ENCODE data around the gene GSN.

The GSN gene

DNA sequence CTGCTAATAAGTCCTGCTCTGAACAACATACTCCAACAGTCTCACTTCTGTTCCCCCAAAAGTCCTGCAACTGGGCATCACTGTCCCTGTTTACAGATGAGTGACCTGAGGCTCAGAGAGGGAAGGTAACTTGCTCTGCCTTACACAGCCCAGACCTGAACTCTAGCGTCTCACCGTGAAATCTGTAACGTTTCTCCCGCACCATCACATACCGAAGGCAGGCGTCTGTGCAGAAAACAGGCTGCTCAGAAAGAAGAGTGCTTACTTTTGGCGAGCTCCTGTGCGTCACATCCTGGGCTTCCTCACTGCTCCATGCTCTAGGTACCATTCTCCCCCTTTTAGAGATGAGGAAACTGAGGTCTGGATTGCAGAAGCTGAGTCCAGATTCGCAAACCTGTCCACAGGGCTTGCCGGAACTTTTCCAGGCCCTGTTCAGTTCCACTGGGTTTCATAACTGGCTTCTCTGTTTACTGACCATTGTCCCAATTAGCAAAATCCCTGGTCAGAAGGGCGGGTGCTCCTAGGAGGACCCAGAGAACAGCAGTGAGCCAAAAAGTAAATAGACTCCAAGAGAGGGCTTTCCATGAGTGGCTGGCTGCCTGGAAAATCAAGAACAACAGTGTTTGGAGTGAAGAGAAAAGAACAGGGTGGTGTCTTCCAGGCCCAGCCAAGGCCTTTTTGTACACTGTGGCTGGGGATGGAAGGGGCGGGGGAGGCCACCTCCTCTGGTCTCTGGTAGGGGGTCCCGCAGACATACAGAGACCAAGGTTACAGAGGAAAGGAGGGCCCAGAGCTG is 27.1 kb downstream of the GSN start:
- Histone ChIP-seq H3K9ac (ENCODE audit: low read depth, low read length) (no peak overlapping the region), H3K4me2 (ENCODE audit: low read length) (no peak overlapping the region), H3K4me3 (ENCODE audit: low read length) (no peak overlapping the region), H3K4me1 (ENCODE audit: control insufficient read depth, insufficient read depth, low read length) (peaks cover 33% of the 10 kb centered on the region), H3K9me3 (replicated peaks; ENCODE audit: low read length) (no peaks in the 10 kb centered on the region), H3K36me3 (ENCODE audit: insufficient read depth, low read length) (peaks cover 29% of the 10 kb centered on the region), H3K27me3 (ENCODE audit: control insufficient read depth, insufficient read depth, low read length) (no peaks in the 10 kb centered on the region)

GRCh38 chr9:121295662-121296191 is 27.8 kb downstream of the GSN start:
- H3K9me3 ChIP-seq (replicated peaks; ENCODE audit: low read length): no peaks in the 10 kb centered on the region
- H3K4me3 ChIP-seq (ENCODE audit: low read length): no peak overlapping the region
- peaks cover 38% of the 10 kb centered on the region for H3K4me1 ChIP-seq (ENCODE audit: control insufficient read depth, insufficient read depth, low read length)
- no peak overlapping the region for H3K4me2 ChIP-seq (ENCODE audit: low read length)
- H3K9ac ChIP-seq (ENCODE audit: low read depth, low read length): no peak overlapping the region
- peaks cover 29% of the 10 kb centered on the region for H3K36me3 ChIP-seq (ENCODE audit: insufficient read depth, low read length)
- H3K27me3 ChIP-seq (ENCODE audit: control insufficient read depth, insufficient read depth, low read length): no peaks in the 10 kb centered on the region

GRCh38 chr9:121296213-121297127 is 28.5 kb downstream of the GSN start:
- Histone ChIP-seq H3K4me2 (ENCODE audit: low read length) (no peak overlapping the region), H3K27me3 (ENCODE audit: control insufficient read depth, insufficient read depth, low read length) (no peaks in the 10 kb centered on the region), H3K4me3 (ENCODE audit: low read length) (no peak overlapping the region), H3K36me3 (ENCODE audit: insufficient read depth, low read length) (peaks cover 29% of the 10 kb centered on the region), H3K4me1 (ENCODE audit: control insufficient read depth, insufficient read depth, low read length) (peaks cover 38% of the 10 kb centered on the region), H3K9ac (ENCODE audit: low read depth, low read length) (no peak overlapping the region), H3K9me3 (replicated peaks; ENCODE audit: low read length) (no peaks in the 10 kb centered on the region)

DNA sequence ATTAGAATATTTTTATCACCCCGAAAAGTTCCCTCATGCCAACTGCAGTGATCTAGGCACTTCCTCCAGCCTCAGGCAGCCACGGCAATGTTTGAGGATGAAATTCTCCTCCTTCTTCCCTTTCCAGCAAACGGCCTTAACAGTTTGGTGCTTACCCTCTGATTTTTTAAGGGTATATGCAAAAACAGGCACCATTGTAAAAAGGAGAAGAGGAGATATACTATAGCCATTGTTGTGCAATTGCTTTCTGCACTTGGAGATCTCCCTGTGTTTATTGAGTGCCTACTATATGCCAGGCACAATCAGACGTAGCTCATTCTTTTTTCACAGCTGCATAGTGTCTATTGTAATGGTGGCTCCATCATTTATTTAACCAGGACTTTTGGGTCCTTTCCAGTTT is 29.4 kb downstream of the GSN start:
- peaks cover 38% of the 10 kb centered on the region for H3K4me1 ChIP-seq (ENCODE audit: control insufficient read depth, insufficient read depth, low read length)
- H3K4me2 ChIP-seq (ENCODE audit: low read length): no peak overlapping the region
- H3K9me3 ChIP-seq (replicated peaks; ENCODE audit: low read length): no peaks in the 10 kb centered on the region
- peaks cover 36% of the 10 kb centered on the region for H3K36me3 ChIP-seq (ENCODE audit: insufficient read depth, low read length)
- H3K9ac ChIP-seq (ENCODE audit: low read depth, low read length): no peak overlapping the region
- H3K27me3 ChIP-seq (ENCODE audit: control insufficient read depth, insufficient read depth, low read length): no peaks in the 10 kb centered on the region
- H3K4me3 ChIP-seq (ENCODE audit: low read length): no peak overlapping the region

DNA sequence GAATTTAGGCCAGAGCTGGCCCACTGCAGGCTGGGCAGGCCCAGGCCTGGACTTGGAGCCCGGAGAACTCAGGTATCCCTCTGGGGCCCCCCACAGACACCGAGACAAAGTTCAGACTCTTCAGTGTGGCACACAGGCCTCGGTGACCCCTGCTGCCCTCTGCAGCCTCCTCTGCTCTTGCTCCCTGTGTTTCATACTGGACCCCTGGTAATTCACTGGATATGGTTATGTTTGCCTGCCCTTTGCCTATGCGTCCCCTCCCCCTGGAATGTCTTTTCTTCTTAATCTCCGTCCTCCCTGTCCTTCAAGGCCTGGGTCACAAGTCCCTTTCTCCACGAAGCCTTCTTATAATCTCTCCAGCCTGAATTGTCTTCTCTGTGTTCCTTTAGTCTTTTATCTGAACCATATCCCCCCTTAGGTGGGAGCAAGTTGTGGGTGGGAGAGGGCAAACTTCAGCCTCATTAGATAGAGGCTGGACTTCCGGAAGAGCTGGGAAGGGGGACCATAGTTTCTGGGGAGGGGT is 30.1 kb downstream of the GSN start:
- Histone ChIP-seq H3K9me3 (replicated peaks; ENCODE audit: low read length) (no peaks in the 10 kb centered on the region), H3K27me3 (ENCODE audit: control insufficient read depth, insufficient read depth, low read length) (no peaks in the 10 kb centered on the region), H3K9ac (ENCODE audit: low read depth, low read length) (no peak overlapping the region), H3K36me3 (ENCODE audit: insufficient read depth, low read length) (peaks cover 36% of the 10 kb centered on the region), H3K4me2 (ENCODE audit: low read length) (no peak overlapping the region), H3K4me1 (ENCODE audit: control insufficient read depth, insufficient read depth, low read length) (peaks cover 38% of the 10 kb centered on the region), H3K4me3 (ENCODE audit: low read length) (no peak overlapping the region)

DNA sequence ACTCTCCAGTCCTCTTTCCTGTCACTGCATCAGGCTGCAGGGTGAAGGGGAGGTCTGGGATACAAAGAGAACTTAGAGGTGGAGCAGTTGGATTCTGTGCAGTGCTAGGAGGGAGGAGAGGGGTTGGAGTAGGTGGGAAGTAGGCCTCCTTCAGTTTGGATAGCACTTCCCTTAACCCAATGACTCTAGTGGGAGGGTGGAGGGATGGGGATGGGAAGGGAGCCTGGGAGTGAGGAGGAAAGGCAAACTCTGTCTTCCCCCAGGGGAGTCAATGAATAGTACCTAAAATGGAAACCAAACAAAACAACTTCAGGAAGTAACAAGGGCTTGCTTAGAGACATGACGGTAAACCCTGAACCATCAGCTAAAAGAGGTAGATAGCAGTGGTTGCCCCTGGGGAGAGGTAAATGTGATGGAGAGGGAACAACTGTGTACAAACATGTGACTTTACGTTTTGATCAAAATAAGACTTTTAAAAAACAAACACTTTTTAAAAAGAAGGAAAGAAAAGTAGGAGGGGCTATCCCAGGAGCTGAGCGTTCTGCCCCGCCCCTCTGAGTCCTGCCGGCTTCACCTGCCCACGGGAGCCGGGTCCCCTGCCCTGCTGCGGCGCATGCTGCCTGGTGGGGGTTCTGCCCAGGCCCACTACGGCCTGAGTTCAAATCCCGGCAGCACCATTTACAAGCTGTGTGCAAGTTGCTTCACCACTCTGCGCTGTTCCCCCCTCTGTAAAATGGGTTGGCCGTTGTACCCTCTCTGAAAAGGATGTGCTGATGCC is 30.9 kb downstream of the GSN start:
- Histone ChIP-seq H3K27me3 (ENCODE audit: control insufficient read depth, insufficient read depth, low read length) (no peaks in the 10 kb centered on the region), H3K4me1 (ENCODE audit: control insufficient read depth, insufficient read depth, low read length) (peaks cover 38% of the 10 kb centered on the region), H3K9me3 (replicated peaks; ENCODE audit: low read length) (no peaks in the 10 kb centered on the region), H3K36me3 (ENCODE audit: insufficient read depth, low read length) (peaks cover 43% of the 10 kb centered on the region), H3K9ac (ENCODE audit: low read depth, low read length) (peak overlapping the region; percentile 73), H3K4me3 (ENCODE audit: low read length) (peak overlapping the region; percentile 66), H3K4me2 (ENCODE audit: low read length) (peak overlapping the region; percentile 90)

DNA sequence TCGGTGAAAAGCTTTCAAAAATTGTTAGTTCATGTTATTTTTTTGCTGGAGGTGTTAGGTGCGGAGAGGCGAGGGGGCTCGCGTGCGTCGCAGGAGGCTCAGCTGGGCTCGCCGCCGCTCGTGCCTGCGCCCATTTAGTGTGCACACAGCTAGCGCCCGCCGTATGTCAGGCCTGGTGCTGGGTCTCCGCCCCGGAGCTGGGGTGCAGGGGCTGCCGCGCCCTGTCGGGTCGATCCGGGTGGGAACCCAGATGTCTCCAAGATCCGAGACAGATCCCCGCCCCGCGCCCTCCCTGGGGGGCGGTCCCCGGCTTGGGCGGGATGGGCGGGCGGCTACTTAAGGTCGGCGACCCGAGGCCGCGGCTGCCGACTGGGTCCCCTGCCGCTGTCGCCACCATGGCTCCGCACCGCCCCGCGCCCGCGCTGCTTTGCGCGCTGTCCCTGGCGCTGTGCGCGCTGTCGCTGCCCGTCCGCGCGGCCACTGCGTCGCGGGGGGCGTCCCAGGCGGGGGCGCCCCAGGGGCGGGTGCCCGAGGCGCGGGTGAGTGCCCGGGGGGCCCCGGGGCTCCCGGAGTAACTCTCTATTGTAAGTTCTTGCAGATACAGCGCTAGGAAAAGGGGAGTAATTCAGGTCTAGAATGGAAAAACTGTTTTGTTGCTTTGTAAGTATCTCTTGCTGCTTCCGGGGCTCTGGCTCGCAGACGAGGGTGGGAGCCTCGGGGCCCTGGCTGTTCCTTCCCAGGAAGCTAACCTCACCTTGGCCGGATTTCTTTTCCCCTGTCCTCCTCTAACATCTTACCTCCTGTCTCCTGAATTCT is 31.7 kb downstream of the GSN start:
- Histone ChIP-seq H3K36me3 (ENCODE audit: insufficient read depth, low read length) (peaks cover 49% of the 10 kb centered on the region), H3K4me3 (ENCODE audit: low read length) (peak overlapping the region; percentile 66), H3K9me3 (replicated peaks; ENCODE audit: low read length) (no peaks in the 10 kb centered on the region), H3K4me2 (ENCODE audit: low read length) (peak overlapping the region; percentile 90), H3K27me3 (ENCODE audit: control insufficient read depth, insufficient read depth, low read length) (no peaks in the 10 kb centered on the region), H3K4me1 (ENCODE audit: control insufficient read depth, insufficient read depth, low read length) (peaks cover 38% of the 10 kb centered on the region), H3K9ac (ENCODE audit: low read depth, low read length) (peak overlapping the region; percentile 73)

GRCh38 chr9:121300283-121301119 is 32.5 kb downstream of the GSN start:
- H3K4me3 ChIP-seq (ENCODE audit: low read length): peak overlapping the region; percentile 66
- peaks cover 50% of the 10 kb centered on the region for H3K36me3 ChIP-seq (ENCODE audit: insufficient read depth, low read length)
- H3K27me3 ChIP-seq (ENCODE audit: control insufficient read depth, insufficient read depth, low read length): no peaks in the 10 kb centered on the region
- H3K9me3 ChIP-seq (replicated peaks; ENCODE audit: low read length): no peaks in the 10 kb centered on the region
- peak overlapping the region; percentile 90 for H3K4me2 ChIP-seq (ENCODE audit: low read length)
- peak overlapping the region; percentile 73 for H3K9ac ChIP-seq (ENCODE audit: low read depth, low read length)
- H3K4me1 ChIP-seq (ENCODE audit: control insufficient read depth, insufficient read depth, low read length): peaks cover 31% of the 10 kb centered on the region

DNA sequence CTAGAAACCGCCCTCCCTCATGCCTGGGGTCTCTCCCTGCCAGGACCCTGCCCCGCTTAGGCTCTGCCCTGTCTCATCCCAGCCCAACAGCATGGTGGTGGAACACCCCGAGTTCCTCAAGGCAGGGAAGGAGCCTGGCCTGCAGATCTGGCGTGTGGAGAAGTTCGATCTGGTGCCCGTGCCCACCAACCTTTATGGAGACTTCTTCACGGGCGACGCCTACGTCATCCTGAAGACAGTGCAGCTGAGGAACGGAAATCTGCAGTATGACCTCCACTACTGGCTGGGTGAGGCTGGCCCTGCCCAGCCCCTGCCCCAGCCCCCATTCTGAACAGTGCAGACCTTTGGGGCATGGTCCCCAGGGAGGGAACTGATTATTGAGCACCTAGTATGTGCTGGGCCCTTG is 33.9 kb downstream of the GSN start:
- Histone ChIP-seq H3K4me3 (ENCODE audit: low read length) (no peak overlapping the region), H3K36me3 (ENCODE audit: insufficient read depth, low read length) (peaks cover 46% of the 10 kb centered on the region), H3K4me2 (ENCODE audit: low read length) (no peak overlapping the region), H3K27me3 (ENCODE audit: control insufficient read depth, insufficient read depth, low read length) (no peaks in the 10 kb centered on the region), H3K9me3 (replicated peaks; ENCODE audit: low read length) (no peaks in the 10 kb centered on the region), H3K9ac (ENCODE audit: low read depth, low read length) (no peak overlapping the region), H3K4me1 (ENCODE audit: control insufficient read depth, insufficient read depth, low read length) (peaks cover 26% of the 10 kb centered on the region)

- H3K4me1 ChIP-seq (ENCODE audit: control insufficient read depth, insufficient read depth, low read length): peaks cover 26% of the 10 kb centered on the region
- no peaks in the 10 kb centered on the region for H3K9me3 ChIP-seq (replicated peaks; ENCODE audit: low read length)
- no peak overlapping the region for H3K4me3 ChIP-seq (ENCODE audit: low read length)
- no peak overlapping the region for H3K9ac ChIP-seq (ENCODE audit: low read depth, low read length)
- no peak overlapping the region for H3K4me2 ChIP-seq (ENCODE audit: low read length)
- H3K36me3 ChIP-seq (ENCODE audit: insufficient read depth, low read length): peaks cover 47% of the 10 kb centered on the region
- no peaks in the 10 kb centered on the region for H3K27me3 ChIP-seq (ENCODE audit: control insufficient read depth, insufficient read depth, low read length)
These were observed 34.4 kb downstream of the GSN start for GRCh38 chr9:121302341-121302740.
